Measurements from ENCODE around the gene BCO1. TPM values are rescaled to one million over a fixed set of nuclear protein-coding genes. Genes with fewer than 3 reads are reported as not detected.

Gene BCO1
- total RNA-seq, 3 donors from 2014 or later = not detected

- DNase-seq = no peak
- no peak overlapping the region for H3K4me3 Mint-ChIP-seq
- no peaks in the 10 kb centered on the region for H3K4me1 Mint-ChIP-seq (ENCODE audit: low read depth)
Observed at GRCh38 chr16:81276323-81276722, 37.8 kb downstream of the BCO1 start.

DNA sequence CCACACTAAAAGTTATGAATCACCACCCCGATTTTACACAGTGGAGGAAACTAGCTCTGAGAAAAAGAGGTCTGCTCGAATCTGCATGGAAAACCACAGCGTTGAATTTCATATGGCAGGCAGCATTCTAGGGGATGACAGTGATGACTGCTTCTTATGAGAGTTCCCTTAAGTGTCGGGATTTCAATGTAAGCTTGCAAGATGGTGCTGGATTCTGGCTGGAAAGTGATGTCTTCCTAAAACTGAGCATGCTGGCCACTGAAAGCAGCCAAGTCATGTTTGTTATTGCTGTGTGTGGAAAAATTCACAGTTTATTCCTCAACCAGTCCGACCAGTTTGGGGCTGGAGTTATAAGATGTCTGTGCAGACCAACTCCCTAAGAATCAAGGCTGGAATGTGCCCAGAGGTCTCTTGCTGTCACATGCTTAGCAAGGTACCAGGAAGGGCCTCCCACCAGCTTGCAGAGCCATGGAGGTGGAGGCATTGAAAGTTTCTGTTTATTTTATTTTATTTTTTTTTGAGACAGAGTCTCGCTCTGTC is 39.1 kb downstream of the BCO1 start:
- no peaks in the 10 kb centered on the region for H3K9me3 Mint-ChIP-seq
- no peak for ATAC-seq
- no peaks in the 10 kb centered on the region for H3K36me3 Mint-ChIP-seq (ENCODE audit: insufficient read depth)
- no peak for DNase-seq
- H3K4me1 Mint-ChIP-seq (ENCODE audit: low read depth) = no peaks in the 10 kb centered on the region
- no peak overlapping the region for H3K4me3 Mint-ChIP-seq
- H3K27me3 Mint-ChIP-seq (ENCODE audit: low read depth) = peaks cover 6% of the 10 kb centered on the region

More at GRCh38 chr16:81276323-81276722, 37.8 kb downstream of the BCO1 start:
- peaks cover 8% of the 10 kb centered on the region for H3K27me3 Mint-ChIP-seq (ENCODE audit: low read depth)
- no peaks in the 10 kb centered on the region for H3K9me3 Mint-ChIP-seq
- H3K36me3 Mint-ChIP-seq (ENCODE audit: insufficient read depth) = no peaks in the 10 kb centered on the region
- no peak for ATAC-seq

DNA sequence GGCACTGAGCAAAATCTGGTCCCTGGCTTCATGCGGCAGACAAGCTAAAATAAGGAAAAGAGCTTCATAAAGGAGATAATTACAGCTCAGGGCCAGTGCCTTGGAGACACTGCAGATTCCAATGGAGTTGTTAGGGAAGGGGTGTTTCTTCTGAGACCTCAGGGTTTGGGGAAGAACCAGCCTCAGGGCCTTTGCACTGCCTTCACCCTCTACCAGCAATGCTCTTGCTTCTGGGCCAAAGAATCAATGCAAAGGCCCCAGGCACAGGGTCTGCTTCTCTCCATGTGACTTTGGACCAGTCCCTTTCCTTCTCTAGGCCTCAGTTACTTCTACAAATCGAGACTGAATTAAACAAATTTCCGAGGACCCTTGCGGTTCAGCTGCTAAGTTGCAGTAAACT is 40.0 kb downstream of the BCO1 start:
- Mint-ChIP-seq H3K4me3 (no peak overlapping the region), H3K27me3 (ENCODE audit: low read depth) (peaks cover 4% of the 10 kb centered on the region), H3K36me3 (ENCODE audit: insufficient read depth) (no peaks in the 10 kb centered on the region), H3K4me1 (ENCODE audit: low read depth) (no peaks in the 10 kb centered on the region), H3K9me3 (no peaks in the 10 kb centered on the region)
- DNase-seq (no peak), ATAC-seq (no peak)

- no peak for ATAC-seq
Observed at GRCh38 chr16:81279392-81279791, 40.9 kb downstream of the BCO1 start.

GRCh38 chr16:81280393-81280792 is 41.9 kb downstream of the BCO1 start:
- Mint-ChIP-seq H3K4me1 (ENCODE audit: low read depth) (no peaks in the 10 kb centered on the region), H3K27me3 (ENCODE audit: low read depth) (no peaks in the 10 kb centered on the region), H3K9me3 (no peaks in the 10 kb centered on the region), H3K36me3 (ENCODE audit: insufficient read depth) (no peaks in the 10 kb centered on the region), H3K4me3 (no peak overlapping the region)
- no peak for ATAC-seq
- DNase-seq = no peak

More at GRCh38 chr16:81279392-81279791, 40.9 kb downstream of the BCO1 start:
- no peaks in the 10 kb centered on the region for H3K4me1 Mint-ChIP-seq (ENCODE audit: low read depth)
- no peak overlapping the region for H3K4me3 Mint-ChIP-seq
- no peak for DNase-seq
- H3K9me3 Mint-ChIP-seq = no peaks in the 10 kb centered on the region
- H3K27me3 Mint-ChIP-seq (ENCODE audit: low read depth) = no peaks in the 10 kb centered on the region
- H3K36me3 Mint-ChIP-seq (ENCODE audit: insufficient read depth) = no peaks in the 10 kb centered on the region

- no peak for DNase-seq
- Mint-ChIP-seq H3K4me3 (no peak overlapping the region), H3K36me3 (ENCODE audit: insufficient read depth) (no peaks in the 10 kb centered on the region), H3K9me3 (no peaks in the 10 kb centered on the region), H3K4me1 (ENCODE audit: low read depth) (no peaks in the 10 kb centered on the region), H3K27me3 (ENCODE audit: low read depth) (no peaks in the 10 kb centered on the region)
- no peak for ATAC-seq
Observed at GRCh38 chr16:81283044-81283443, 44.6 kb downstream of the BCO1 start.

DNA sequence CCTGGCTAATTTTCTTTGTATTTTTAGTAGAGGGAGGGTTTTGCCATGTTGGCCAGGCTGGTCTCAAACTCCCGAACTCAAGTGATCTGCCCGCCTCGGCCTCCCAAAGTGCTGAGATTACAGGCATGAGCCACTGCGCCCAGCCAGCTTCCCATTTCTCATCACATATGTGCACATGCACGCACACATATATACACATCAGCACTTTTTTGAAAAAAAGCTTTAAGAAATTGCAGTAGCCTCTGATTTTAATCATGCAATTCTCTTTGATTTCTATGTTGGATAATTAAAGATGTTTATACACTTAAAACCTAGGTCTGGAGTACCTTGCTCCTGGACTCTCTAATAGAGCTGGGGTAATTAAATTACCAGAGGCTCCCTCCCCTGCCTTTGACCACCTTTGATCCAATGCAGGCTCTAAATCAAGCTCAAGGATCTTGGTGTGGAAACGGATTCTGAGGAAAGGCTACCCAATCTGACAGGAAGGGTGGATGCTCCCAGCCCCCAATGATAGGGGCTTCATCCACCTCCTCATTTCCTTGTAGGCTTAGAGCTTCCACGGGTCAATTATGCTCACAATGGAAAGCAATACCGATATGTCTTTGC is 46.6 kb downstream of the BCO1 start:
- no peaks in the 10 kb centered on the region for H3K36me3 Mint-ChIP-seq (ENCODE audit: insufficient read depth)
- DNase-seq = no peak
- no peak for ATAC-seq
- H3K4me3 Mint-ChIP-seq = no peak overlapping the region
- H3K27me3 Mint-ChIP-seq (ENCODE audit: low read depth) = no peaks in the 10 kb centered on the region
- no peaks in the 10 kb centered on the region for H3K9me3 Mint-ChIP-seq
- H3K4me1 Mint-ChIP-seq (ENCODE audit: low read depth) = no peaks in the 10 kb centered on the region

DNA sequence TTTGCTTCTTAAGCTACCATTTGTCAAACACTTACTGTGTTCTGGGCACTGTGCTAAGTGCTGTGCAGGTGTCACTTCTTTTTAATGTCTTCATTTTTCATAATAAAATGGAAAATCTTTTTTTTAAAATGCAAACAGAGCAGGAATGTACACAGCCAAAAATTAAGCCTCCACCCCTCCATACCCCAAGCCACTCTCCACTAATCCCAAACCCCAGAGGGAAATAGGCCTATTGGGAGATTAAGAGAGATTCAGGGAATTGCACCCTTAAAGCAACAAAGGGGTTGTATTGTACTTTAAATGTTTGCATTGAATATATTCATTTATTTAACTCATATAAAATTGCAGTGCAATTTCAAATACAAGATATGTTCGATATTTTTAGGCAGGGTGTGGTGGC is 47.7 kb downstream of the BCO1 start:
- ATAC-seq (no peak), DNase-seq (no peak)
- no peaks in the 10 kb centered on the region for H3K4me1 Mint-ChIP-seq (ENCODE audit: low read depth)
- H3K4me3 Mint-ChIP-seq = no peak overlapping the region
- no peaks in the 10 kb centered on the region for H3K9me3 Mint-ChIP-seq
- no peaks in the 10 kb centered on the region for H3K36me3 Mint-ChIP-seq (ENCODE audit: insufficient read depth)
- H3K27me3 Mint-ChIP-seq (ENCODE audit: low read depth) = peaks cover 2% of the 10 kb centered on the region

- H3K9me3 Mint-ChIP-seq = no peaks in the 10 kb centered on the region
- no peak for ATAC-seq
- peaks cover 22% of the 10 kb centered on the region for H3K27me3 Mint-ChIP-seq (ENCODE audit: low read depth)
- DNase-seq = no peak
- H3K4me1 Mint-ChIP-seq (ENCODE audit: low read depth) = no peaks in the 10 kb centered on the region
- no peak overlapping the region for H3K4me3 Mint-ChIP-seq
- H3K36me3 Mint-ChIP-seq (ENCODE audit: insufficient read depth) = no peaks in the 10 kb centered on the region
Observed at GRCh38 chr16:81291117-81291516, 52.6 kb downstream of the BCO1 start.

- H3K4me3 Mint-ChIP-seq = no peak overlapping the region
Observed at GRCh38 chr16:81292936-81293335, 54.4 kb downstream of the BCO1 start.

DNA sequence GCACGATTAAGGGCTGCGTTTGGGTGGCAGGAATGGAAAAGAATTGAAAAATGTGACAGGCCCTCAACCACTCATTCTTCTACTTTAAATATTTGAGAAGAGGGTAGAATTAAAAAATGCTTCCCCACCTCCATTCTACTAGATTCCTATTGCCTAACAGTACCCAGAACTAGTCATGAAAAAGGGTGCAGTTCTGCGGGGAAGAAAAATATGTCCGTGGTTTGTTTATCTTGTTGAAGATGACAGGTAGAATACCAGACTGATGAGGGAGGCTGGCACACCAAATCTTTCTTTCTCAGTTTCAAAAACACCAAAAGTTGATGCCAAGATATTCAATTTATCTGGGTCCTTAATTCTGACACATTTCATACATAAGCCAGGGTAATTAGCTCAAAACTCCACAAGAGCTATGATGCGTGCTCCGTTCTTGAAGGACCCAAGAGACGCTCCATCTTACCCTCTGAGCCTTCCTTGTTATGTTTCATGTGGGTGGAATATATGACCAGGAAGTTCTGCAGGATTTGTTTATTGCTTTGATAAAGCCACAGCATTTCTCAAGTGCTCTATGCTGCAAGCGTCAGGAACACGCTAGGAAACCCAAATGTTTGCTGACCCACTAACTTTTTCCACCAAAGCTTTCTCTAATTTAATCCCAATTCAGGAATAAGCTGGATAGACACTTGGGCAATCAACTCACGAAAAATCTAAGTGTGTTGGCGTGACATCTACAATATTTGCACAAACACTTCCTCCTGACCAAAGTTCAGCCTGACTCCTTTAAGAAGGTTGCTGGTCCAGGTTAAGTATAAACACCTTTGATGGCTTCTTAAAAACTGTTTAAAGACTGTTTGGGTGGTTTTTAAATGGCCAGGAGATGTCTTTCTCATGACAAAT is 55.7 kb downstream of the BCO1 start:
- no peaks in the 10 kb centered on the region for H3K4me1 Mint-ChIP-seq (ENCODE audit: low read depth)
- H3K36me3 Mint-ChIP-seq (ENCODE audit: insufficient read depth) = no peaks in the 10 kb centered on the region
- no peaks in the 10 kb centered on the region for H3K9me3 Mint-ChIP-seq
- no peak for DNase-seq
- no peak overlapping the region for H3K4me3 Mint-ChIP-seq
- ATAC-seq = no peak
- peaks cover 28% of the 10 kb centered on the region for H3K27me3 Mint-ChIP-seq (ENCODE audit: low read depth)

More at GRCh38 chr16:81292936-81293335, 54.4 kb downstream of the BCO1 start:
- H3K9me3 Mint-ChIP-seq = no peaks in the 10 kb centered on the region
- ATAC-seq (no peak), DNase-seq (no peak)
- no peaks in the 10 kb centered on the region for H3K4me1 Mint-ChIP-seq (ENCODE audit: low read depth)
- no peaks in the 10 kb centered on the region for H3K36me3 Mint-ChIP-seq (ENCODE audit: insufficient read depth)
- H3K27me3 Mint-ChIP-seq (ENCODE audit: low read depth) = peaks cover 28% of the 10 kb centered on the region

DNA sequence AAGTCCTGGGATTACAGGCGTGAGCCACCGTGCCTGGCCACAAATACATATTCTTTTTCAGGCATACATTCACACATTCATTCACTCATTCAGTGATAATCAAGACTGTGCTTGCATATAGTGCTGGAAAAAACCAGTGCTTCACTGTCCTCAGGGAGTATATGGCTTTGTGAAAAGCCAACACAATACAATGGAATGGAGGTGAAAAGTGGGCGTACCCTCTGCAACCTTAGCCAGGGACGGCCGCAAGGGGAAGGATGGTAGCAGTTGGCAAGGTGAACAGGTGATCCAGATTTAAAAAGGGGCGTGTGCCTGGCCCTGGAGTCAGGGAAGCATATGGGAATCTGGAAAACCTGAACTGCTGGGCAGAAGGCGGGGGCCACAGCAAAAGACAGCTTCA is 58.1 kb downstream of the BCO1 start:
- Mint-ChIP-seq H3K4me3 (no peak overlapping the region), H3K36me3 (ENCODE audit: insufficient read depth) (no peaks in the 10 kb centered on the region), H3K27me3 (ENCODE audit: low read depth) (peaks cover 22% of the 10 kb centered on the region), H3K9me3 (no peaks in the 10 kb centered on the region), H3K4me1 (ENCODE audit: low read depth) (no peaks in the 10 kb centered on the region)
- ATAC-seq (no peak), DNase-seq (no peak)

GRCh38 chr16:81307770-81308169 is 69.3 kb downstream of the BCO1 start:
- H3K36me3 Mint-ChIP-seq (ENCODE audit: insufficient read depth) = peaks cover 3% of the 10 kb centered on the region
- ATAC-seq = no peak
- H3K4me3 Mint-ChIP-seq = no peak overlapping the region
- H3K27me3 Mint-ChIP-seq (ENCODE audit: low read depth) = no peaks in the 10 kb centered on the region
- DNase-seq = no peak
- no peaks in the 10 kb centered on the region for H3K9me3 Mint-ChIP-seq
- peaks cover 34% of the 10 kb centered on the region for H3K4me1 Mint-ChIP-seq (ENCODE audit: low read depth)

DNA sequence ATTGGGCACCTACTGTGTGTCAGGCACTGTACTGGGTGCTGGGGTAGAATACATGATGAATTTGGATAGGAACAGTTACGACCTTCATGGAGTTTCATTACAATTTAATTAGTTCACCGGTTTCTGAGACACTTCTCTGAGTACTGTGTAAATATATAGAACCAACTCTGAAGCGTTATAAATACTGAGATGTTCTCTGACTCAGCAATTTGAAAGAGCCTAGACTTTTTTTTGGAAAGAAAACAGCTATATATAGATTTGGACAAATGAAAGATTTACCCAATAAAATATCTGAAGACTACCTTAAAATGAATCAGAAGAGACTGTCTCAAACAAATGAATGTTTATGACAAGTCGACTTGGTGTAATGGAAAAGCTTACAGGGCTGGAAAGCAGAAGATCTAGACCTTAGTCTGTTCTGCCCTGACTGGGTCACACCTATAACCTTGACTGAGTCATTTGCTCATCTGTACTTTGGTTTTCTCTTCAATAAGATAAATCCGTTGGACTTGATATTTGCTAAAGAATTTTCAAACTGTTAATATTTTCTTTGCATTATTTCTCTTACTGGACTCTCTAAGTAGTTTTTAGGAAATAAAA is 71.7 kb downstream of the BCO1 start:
- DNase-seq (no peak), ATAC-seq (peak; percentile 42 to 47)
- H3K9me3 Mint-ChIP-seq = no peaks in the 10 kb centered on the region
- H3K4me1 Mint-ChIP-seq (ENCODE audit: low read depth) = peaks cover 53% of the 10 kb centered on the region
- H3K4me3 Mint-ChIP-seq = no peak overlapping the region
- H3K36me3 Mint-ChIP-seq (ENCODE audit: insufficient read depth) = peaks cover 3% of the 10 kb centered on the region
- no peaks in the 10 kb centered on the region for H3K27me3 Mint-ChIP-seq (ENCODE audit: low read depth)
